ENCODE measurements around the gene PCDHGA1.
"Not testable (repeated sequence)": the region's sequence is repeated elsewhere in the genome, so short reads cannot be mapped to it uniquely, and the experiment has no call there.

- TF ChIP-seq CTCF, POLR2A (IDR thresholded peaks at IDR 0.05): not testable (repeated sequence)
These were observed 13.4 kb upstream of the PCDHGA1 start for GRCh38 chr5:141316963-141317362.

All from body of pancreas (tissue), 4 donors.